Stomach (tissue), 9 donors: ENCODE measurements around the gene EIF4EBP3. TPM values are rescaled to one million over a fixed set of nuclear protein-coding genes. Genes with fewer than 3 reads are reported as not detected.

Experiments
- DNase-seq, 2 donors: peaks; one replicate each; pipeline versions ENCODE4 v3.0.0 to v3.0.0-alpha.2; 2013 to 2019
- H3K27ac ChIP-seq, 5 donors: fragments of 200-600 bp in 4 of 5; sonication (generic) in 4 of 5; one replicate each; pipeline ENCODE4 v1.5.1; 2013 to 2019; ENCODE audit warnings: mild to moderate bottlenecking in 1 of 5, moderate library complexity in 1 of 5
- H3K27me3 ChIP-seq, 3 donors: fragments of 200-600 bp; sonication (generic); one replicate each; pipeline ENCODE4 v1.5.1; 2017 to 2019; ENCODE audit warnings: mixed run types in 1 of 3
- H3K36me3 ChIP-seq, 4 donors: fragments of 200-600 bp; sonication (generic); 1 replicate in 3 of 4; 2 replicates in 1 of 4; pipeline ENCODE4 v1.5.1; 2016 to 2019
- H3K4me1 ChIP-seq, 4 donors: fragments of 200-600 bp; sonication (generic); one replicate each; pipeline ENCODE4 v1.5.1; 2016 to 2019
- H3K4me3 ChIP-seq, 4 donors: fragments of 200-600 bp; sonication (generic) in 3 of 4; one replicate each; pipeline ENCODE4 v1.5.1; 2016 to 2019; ENCODE audit warnings: mild to moderate bottlenecking in 1 of 4
- H3K9me3 ChIP-seq, 4 donors: fragments of 200-600 bp; sonication (generic); one replicate each; pipeline ENCODE4 v1.5.1; 2016 to 2019
- EP300 ChIP-seq: sonication (generic); formaldehyde crosslinking; IDR thresholded peaks from one replicate; pipeline ENCODE4 v1.6.1; 2017; ENCODE audit warnings: antibody characterized with exemption
- POLR2A ChIP-seq, 4 donors: fragments of 450-650 bp; IDR thresholded peaks; one replicate each; pipeline ENCODE4 v1.6.1; 2016; ENCODE audit warnings: antibody characterized with exemption in 4 of 4, control low read depth in 2 of 4, mild to moderate bottlenecking in 1 of 4, moderate library complexity in 1 of 4
- POLR2AphosphoS5 ChIP-seq, 3 donors: sonication (generic); formaldehyde crosslinking; IDR thresholded peaks; one replicate each; pipeline ENCODE4 v1.6.1; 2016; ENCODE audit warnings: antibody characterized with exemption in 3 of 3
- WGBS, 5 donors: extraction: QIAGEN DNeasy Blood & Tissue Kit in 3 of 5; methylation state at CpG; one replicate each; pipeline versions ENCODE4 v1.1.5 to v1.1.7; 2013 to 2018; 5-methylcytosine and 5-hydroxymethylcytosine counted together
- intact Hi-C: fragments of 100-400 bp; cut with DNase I; formaldehyde crosslinking; loops from one replicate; pipeline ENCODE4 v1.15.1; 2023; ENCODE audit warnings: low total_unique reads
- polyA plus RNA-seq, 3 donors: library from polyadenylated mRNA; stranded (reverse); fragments of 200-250 nt; gene quantifications; one replicate each; pipeline ENCODE4 v1.2.3, GENCODE V29; 2013
- total RNA-seq, 5 donors: library from RNA; depleted of rRNA; stranded (reverse); fragments of >200 nt; gene quantifications; one replicate each; pipeline versions ENCODE4 v1.1.0 to v1.2.3, GENCODE V29; 2014 to 2016
- TF ChIP-seq, protein P1 (sequence below), 7 experiments: fragments of 450-650 bp in 4 of 7; fragments of 200-600 bp in 3 of 7; sonication (generic) in 3 of 7; IDR thresholded peaks; one replicate each; pipeline ENCODE4 v1.5.1; 2016 to 2019; ENCODE audit warnings: antibody characterized with exemption in 7 of 7, control low read depth in 2 of 7, mild to moderate bottlenecking in 1 of 7
- donor health status: healthy with polysubstance abuse.
- donor health status: Bipolar disorder and iron deficiency.
- donor health status: healthy.

The EIF4EBP3 gene
- total and polyA plus RNA-seq, 8 donors: 2.7 to 90.9 (median 12.2) TPM

DNA sequence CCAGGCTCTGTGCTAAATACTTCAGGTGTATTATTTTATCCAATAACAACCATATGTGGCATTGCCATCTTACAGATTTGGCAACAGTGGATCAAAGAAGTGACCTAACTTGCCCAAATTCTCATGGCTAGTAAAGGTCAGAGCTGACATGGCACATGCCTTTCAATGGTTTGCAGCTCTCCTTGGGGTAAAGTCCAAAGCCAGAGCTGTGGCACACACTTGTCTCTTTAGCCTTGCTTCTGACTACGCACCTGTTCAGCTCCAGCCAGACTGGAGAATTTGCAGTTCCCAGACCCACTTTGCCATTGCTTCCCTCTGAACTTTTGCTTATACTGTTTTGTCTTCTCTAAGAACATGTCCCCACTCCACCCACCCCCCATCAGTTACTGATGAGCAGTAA, 23.0 kb downstream of the EIF4EBP3 start:
- Histone ChIP-seq H3K4me1 (peaks cover 12 to 50% (median 43%) of the 10 kb centered on the region in 4 donors), H3K27me3 (no peaks in the 10 kb centered on the region), H3K27ac (peak overlapping the region in 4 of 5 donors; percentile 1 to 82 (median 50)), H3K36me3 (peaks cover 19 to 42% (median 36%) of the 10 kb centered on the region in 4 donors), H3K4me3 (no peak overlapping the region), H3K9me3 (no peaks in the 10 kb centered on the region)
- no peak for DNase-seq
- TF ChIP-seq POLR2A (IDR thresholded peaks at IDR 0.05) (no peak), POLR2AphosphoS5 (IDR thresholded peaks at IDR 0.05) (no peak), EP300 (no peak)
- intact Hi-C loops: no loop called here
- 90 to 100% (median 94%) methylated on average over 1 of the region's 1 CpG for WGBS, 5 donors

DNA sequence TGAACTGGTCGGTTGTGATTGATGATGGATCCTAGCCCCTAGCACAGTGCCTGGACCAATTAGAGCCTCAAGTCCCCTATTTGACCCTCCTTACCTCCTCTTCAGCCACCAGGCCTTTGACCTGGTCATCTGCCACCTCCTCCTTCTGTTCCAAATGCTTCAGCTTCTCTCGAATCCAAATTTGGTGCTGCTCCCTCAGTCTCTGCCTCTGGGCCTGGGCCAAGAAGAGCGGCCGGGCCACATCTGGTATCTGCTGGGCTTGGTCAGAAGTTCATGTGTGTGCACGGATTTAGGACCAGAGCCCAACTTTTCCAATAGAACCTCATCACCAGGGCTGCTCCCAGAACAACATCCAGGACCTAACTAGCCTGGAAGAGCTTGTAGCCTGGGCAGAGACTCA, 23.6 kb downstream of the EIF4EBP3 start:
- H3K27me3 ChIP-seq: no peaks in the 10 kb centered on the region
- peaks cover 6 to 44% (median 37%) of the 10 kb centered on the region in 4 donors for H3K4me1 ChIP-seq
- peaks cover 19 to 41% (median 35%) of the 10 kb centered on the region in 4 donors for H3K36me3 ChIP-seq
- TF ChIP-seq, protein P1, sequence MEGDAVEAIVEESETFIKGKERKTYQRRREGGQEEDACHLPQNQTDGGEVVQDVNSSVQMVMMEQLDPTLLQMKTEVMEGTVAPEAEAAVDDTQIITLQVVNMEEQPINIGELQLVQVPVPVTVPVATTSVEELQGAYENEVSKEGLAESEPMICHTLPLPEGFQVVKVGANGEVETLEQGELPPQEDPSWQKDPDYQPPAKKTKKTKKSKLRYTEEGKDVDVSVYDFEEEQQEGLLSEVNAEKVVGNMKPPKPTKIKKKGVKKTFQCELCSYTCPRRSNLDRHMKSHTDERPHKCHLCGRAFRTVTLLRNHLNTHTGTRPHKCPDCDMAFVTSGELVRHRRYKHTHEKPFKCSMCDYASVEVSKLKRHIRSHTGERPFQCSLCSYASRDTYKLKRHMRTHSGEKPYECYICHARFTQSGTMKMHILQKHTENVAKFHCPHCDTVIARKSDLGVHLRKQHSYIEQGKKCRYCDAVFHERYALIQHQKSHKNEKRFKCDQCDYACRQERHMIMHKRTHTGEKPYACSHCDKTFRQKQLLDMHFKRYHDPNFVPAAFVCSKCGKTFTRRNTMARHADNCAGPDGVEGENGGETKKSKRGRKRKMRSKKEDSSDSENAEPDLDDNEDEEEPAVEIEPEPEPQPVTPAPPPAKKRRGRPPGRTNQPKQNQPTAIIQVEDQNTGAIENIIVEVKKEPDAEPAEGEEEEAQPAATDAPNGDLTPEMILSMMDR (IDR thresholded peaks at IDR 0.05): no peak
- TF ChIP-seq POLR2A (IDR thresholded peaks at IDR 0.05) (no peak), EP300 (no peak), POLR2AphosphoS5 (IDR thresholded peaks at IDR 0.05) (no peak)
- no peaks in the 10 kb centered on the region for H3K9me3 ChIP-seq
- H3K4me3 ChIP-seq: no peak overlapping the region
- WGBS, 5 donors: 73 to 81% (median 77%) methylated on average over 5 of the region's 5 CpGs
- peak overlapping the region; percentile 1 to 82 (median 39) for H3K27ac ChIP-seq
- no peak for DNase-seq
- intact Hi-C loops: no loop called here

DNA sequence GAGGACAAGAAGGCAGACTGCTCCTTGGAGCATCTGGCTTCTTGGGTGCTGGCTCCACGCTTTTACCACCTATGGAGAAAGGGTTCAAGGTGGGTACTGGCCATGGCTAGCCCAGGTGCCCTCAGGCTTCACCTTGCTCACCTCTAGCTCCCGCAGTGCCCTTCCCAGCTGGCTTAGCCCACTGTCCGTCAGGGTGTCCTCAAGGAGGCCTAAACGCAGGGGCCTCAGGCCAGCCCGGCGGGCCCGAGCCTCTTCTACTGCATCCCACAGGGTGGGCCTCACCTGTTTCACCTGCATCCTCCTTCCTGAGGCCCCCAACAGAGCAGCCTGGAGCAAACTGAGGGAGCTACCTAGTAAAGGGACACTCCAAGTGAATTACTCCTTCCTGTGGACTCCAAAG, 26.2 kb downstream of the EIF4EBP3 start:
- Histone ChIP-seq H3K27me3 (no peaks in the 10 kb centered on the region), H3K9me3 (no peaks in the 10 kb centered on the region), H3K4me3 (no peak overlapping the region), H3K27ac (no peak overlapping the region), H3K36me3 (peaks cover 3 to 15% (median 11%) of the 10 kb centered on the region in 4 donors), H3K4me1 (peaks cover 3 to 22% (median 12%) of the 10 kb centered on the region in 4 donors)
- intact Hi-C loops: no loop called here
- DNase-seq: no peak
- TF ChIP-seq EP300: no peak
- TF ChIP-seq, protein P1 (IDR thresholded peaks at IDR 0.05): no peak
- no peak for TF ChIP-seq POLR2AphosphoS5 (IDR thresholded peaks at IDR 0.05)
- TF ChIP-seq POLR2A (IDR thresholded peaks at IDR 0.05): no peak
- 92 to 97% (median 94%) methylated on average over 7 of the region's 7 CpGs for WGBS, 5 donors

DNA sequence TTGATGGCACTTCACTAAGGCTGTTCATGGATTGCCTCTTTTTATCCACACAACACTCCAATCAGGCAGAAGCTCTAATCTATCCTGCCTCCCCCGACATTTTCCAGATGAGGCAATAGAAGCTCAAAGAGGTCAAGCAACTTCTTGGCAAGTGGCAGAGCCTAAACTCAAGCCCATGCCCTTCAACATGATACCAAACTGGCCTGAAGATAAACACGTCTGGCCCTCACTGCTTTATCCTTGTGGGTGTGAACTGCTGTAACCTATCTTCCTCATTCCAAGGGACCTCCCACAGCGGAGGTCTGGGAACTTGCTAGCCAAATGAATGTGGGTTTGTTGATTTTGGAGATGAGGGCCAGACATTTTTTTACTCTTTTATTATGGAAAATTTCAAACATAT, 26.7 kb downstream of the EIF4EBP3 start:
- no peak for DNase-seq
- TF ChIP-seq, protein P1 (IDR thresholded peaks at IDR 0.05): no peak
- TF ChIP-seq POLR2AphosphoS5 (IDR thresholded peaks at IDR 0.05): no peak
- no peak for TF ChIP-seq POLR2A (IDR thresholded peaks at IDR 0.05)
- no peak for TF ChIP-seq EP300
- H3K36me3 ChIP-seq: peaks cover 3 to 13% (median 9%) of the 10 kb centered on the region in 4 donors
- no peak overlapping the region for H3K4me3 ChIP-seq
- no peak overlapping the region for H3K27ac ChIP-seq
- H3K9me3 ChIP-seq: no peaks in the 10 kb centered on the region
- peaks cover 0 to 17% (median 8%) of the 10 kb centered on the region in 4 donors for H3K4me1 ChIP-seq
- intact Hi-C loops: no loop called here
- H3K27me3 ChIP-seq: no peaks in the 10 kb centered on the region
- 17 to 40% (median 29%) methylated on average over 3 of the region's 3 CpGs for WGBS, 5 donors

DNA sequence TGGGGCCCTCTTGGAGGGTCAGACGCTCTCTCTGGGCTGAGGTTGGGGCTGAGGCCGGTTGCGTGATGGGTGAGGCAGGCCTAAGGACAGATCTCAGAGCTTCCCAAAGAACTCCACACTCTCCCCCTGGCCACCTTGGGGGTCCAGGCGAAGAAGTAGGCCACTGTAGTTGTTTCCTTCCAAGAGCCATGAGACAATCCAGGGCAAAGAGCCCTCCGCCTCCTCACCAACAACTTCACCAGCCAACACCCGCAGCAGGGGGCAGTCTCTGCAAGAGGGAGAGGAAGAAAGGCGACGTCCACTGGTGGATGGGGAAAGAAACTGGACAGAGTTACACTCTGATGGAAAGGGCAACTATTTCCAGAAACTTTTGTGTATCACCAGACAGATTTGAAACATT, 27.8 kb downstream of the EIF4EBP3 start:
- Histone ChIP-seq H3K9me3 (no peaks in the 10 kb centered on the region), H3K27me3 (no peaks in the 10 kb centered on the region), H3K27ac (no peak overlapping the region), H3K4me1 (peaks cover 0 to 9% (median 0%) of the 10 kb centered on the region in 4 donors), H3K4me3 (no peak overlapping the region), H3K36me3 (peaks cover under 1 to 7% (median 4%) of the 10 kb centered on the region in 4 donors)
- DNase-seq: peak; percentile 54 to 55
- TF ChIP-seq POLR2A (IDR thresholded peaks at IDR 0.05) (no peak), EP300 (no peak), POLR2AphosphoS5 (IDR thresholded peaks at IDR 0.05) (peak in 1 of 3 donors; percentile 37)
- TF ChIP-seq, protein P1 (IDR thresholded peaks at IDR 0.05): peak in 4 of 7 experiments; percentile 20 to 39 (median 26)
- intact Hi-C loops: no loop called here
- 68 to 79% (median 72%) methylated on average over 8 of the region's 8 CpGs for WGBS, 5 donors
